Neural cell (in vitro differentiated cells): Measurements from ENCODE around the gene COPS7A. TPM values are rescaled to one million over a fixed set of nuclear protein-coding genes. Genes with fewer than 3 reads are reported as not detected.
A peak's percentile ranks its signal among the peaks of the same experiment; 100 is the strongest.
"Not testable (repeated sequence)": the region's sequence is repeated elsewhere in the genome, so short reads cannot be mapped to it uniquely, and the experiment has no call there.

Experiments
- H2AFZ ChIP-seq: fragments of 200-600, 300-800 bp; sonication (generic), shearing (Covaris generic); 2 replicates; pipeline ENCODE4 v1.6.0; 2014; ENCODE audit warnings: low read depth, mild to moderate bottlenecking, antibody characterized with exemption, low read length, moderate library complexity
- H3F3A ChIP-seq: fragments of 200-600 bp; shearing (Covaris generic); 2 replicates; pipeline ENCODE4 v1.6.1; 2016; ENCODE audit warnings: mild to moderate bottlenecking, moderate library complexity, mixed read lengths, antibody characterized with exemption, low read length; ENCODE audit not compliant: insufficient read depth, poor library complexity, severe bottlenecking
- H3K27ac ChIP-seq: fragments of 200-600, 300-800 bp; sonication (generic), shearing (Covaris generic); 2 replicates; pipeline ENCODE4 v1.5.1; 2014; ENCODE audit warnings: mild to moderate bottlenecking, low read length, moderate library complexity
- H3K27me3 ChIP-seq: fragments of 300-800, 200-600 bp; sonication (generic), shearing (Covaris generic); 2 replicates; pipeline ENCODE4 v1.6.0; 2014; ENCODE audit warnings: mild to moderate bottlenecking, low read depth, low read length, moderate library complexity; ENCODE audit not compliant: insufficient read depth
- H3K36me3 ChIP-seq: fragments of 300-800, 200-600 bp; sonication (generic), shearing (Covaris generic); 2 replicates; pipeline ENCODE4 v1.5.1; 2014; ENCODE audit warnings: mild to moderate bottlenecking, antibody characterized with exemption, low read length, moderate library complexity; ENCODE audit not compliant: insufficient read depth
- H3K4me2 ChIP-seq: fragments of 300-800, 200-600 bp; sonication (generic), shearing (Covaris generic); 2 replicates; pipeline ENCODE4 v1.6.0; 2014; ENCODE audit warnings: mild to moderate bottlenecking, low read length
- H3K4me3 ChIP-seq: fragments of 300-800, 200-600 bp; sonication (generic), shearing (Covaris generic); 2 replicates; pipeline ENCODE4 v1.5.1; 2014; ENCODE audit warnings: mild to moderate bottlenecking, low read length, moderate library complexity
- H3K79me2 ChIP-seq: fragments of 200-600 bp; shearing (Covaris generic); replicated peaks from 2 replicates; pipeline ENCODE4 v1.6.0; 2014; ENCODE audit warnings: mild to moderate bottlenecking, low read length, moderate library complexity; ENCODE audit not compliant: insufficient read depth
- H3K9ac ChIP-seq: fragments of 300-800, 200-600 bp; sonication (generic), shearing (Covaris generic); 2 replicates; pipeline ENCODE4 v1.6.1; 2016; ENCODE audit warnings: mild to moderate bottlenecking, low read length, mixed read lengths
- H3K9me2 ChIP-seq: fragments of 200-600 bp; shearing (Covaris generic); 2 replicates; pipeline ENCODE4 v1.6.1; 2016; ENCODE audit warnings: mild to moderate bottlenecking, low read length, mixed read lengths; ENCODE audit not compliant: insufficient read depth
- H3K9me3 ChIP-seq: fragments of 200-600, 300-800 bp; sonication (generic), shearing (Covaris generic); 2 replicates; pipeline ENCODE4 v1.6.1; 2016; ENCODE audit warnings: mild to moderate bottlenecking, mixed run types, low read length, moderate library complexity, mixed read lengths
- H4K20me1 ChIP-seq: fragments of 200-600 bp; shearing (Covaris generic); 2 replicates; pipeline ENCODE4 v1.6.1; 2016; ENCODE audit warnings: mild to moderate bottlenecking, mixed run types; ENCODE audit not compliant: insufficient read depth
- CTCF ChIP-seq: fragments of 450-650 bp; IDR thresholded peaks from 2 replicates; pipeline ENCODE4 v1.5.1; 2014; ENCODE audit warnings: antibody characterized with exemption, mild to moderate bottlenecking, moderate library complexity; ENCODE audit not compliant: poor library complexity, severe bottlenecking
- EP300 ChIP-seq: fragments of 450-650 bp; conservative IDR thresholded peaks from 2 replicates; pipeline ENCODE4 v1.6.1; 2014; ENCODE audit warnings: antibody characterized with exemption, mild to moderate bottlenecking, moderate library complexity; ENCODE audit not compliant: poor library complexity, severe bottlenecking
- EZH2 ChIP-seq: fragments of 200-600, 300-800 bp; shearing (Covaris generic), sonication (generic); IDR thresholded peaks from 2 replicates; pipeline ENCODE4 v1.6.1; 2014; ENCODE audit warnings: antibody characterized with exemption, low read length, borderline replicate concordance, mild to moderate bottlenecking; ENCODE audit not compliant: insufficient read depth, poor library complexity, severe bottlenecking
- MXI1 ChIP-seq: fragments of 450-650 bp; conservative IDR thresholded peaks from 2 replicates; pipeline ENCODE4 v1.6.1; 2014; ENCODE audit warnings: antibody characterized with exemption, mild to moderate bottlenecking; ENCODE audit not compliant: poor library complexity, severe bottlenecking
- POLR2AphosphoS5 ChIP-seq: IDR thresholded peaks from 2 replicates; pipeline ENCODE4 v1.6.1; 2012
- RAD21 ChIP-seq: fragments of 450-650 bp; conservative IDR thresholded peaks from 2 replicates; pipeline ENCODE4 v1.6.1; 2014; ENCODE audit warnings: antibody characterized with exemption, mild to moderate bottlenecking, moderate library complexity
- REST ChIP-seq: IDR thresholded peaks from 2 replicates; pipeline ENCODE4 v1.6.1; 2012; ENCODE audit warnings: borderline replicate concordance
- SMC3 ChIP-seq: fragments of 450-650 bp; conservative IDR thresholded peaks from 2 replicates; pipeline ENCODE4 v1.6.1; 2014; ENCODE audit warnings: antibody characterized with exemption, mild to moderate bottlenecking, moderate library complexity; ENCODE audit not compliant: poor library complexity
- TAF1 ChIP-seq: IDR thresholded peaks from 2 replicates; pipeline ENCODE4 v1.6.1; 2012; ENCODE audit warnings: low read depth
- polyA plus RNA-seq: library from polyadenylated mRNA; depleted of rRNA; stranded (reverse); fragments of >200 nt; gene quantifications from 2 replicates; pipeline ENCODE4 v1.2.3, GENCODE V29; 2014

COPS7A gene
- polyA plus RNA-seq, 1 donor from 2014 or later, result 45.8 TPM

GRCh38 chr12:6735448-6736191, 11.8 kb downstream of the COPS7A start:
- Histone ChIP-seq H3K79me2 (no peaks in the 10 kb centered on the region), H4K20me1 (no peaks in the 10 kb centered on the region), H3F3A (no peaks in the 10 kb centered on the region), H3K4me3 (no peak overlapping the region), H2AFZ (no peak overlapping the region), H3K9me3 (no peaks in the 10 kb centered on the region), H3K9me2 (no peaks in the 10 kb centered on the region), H3K27me3 (no peaks in the 10 kb centered on the region), H3K9ac (no peak overlapping the region), H3K27ac (no peak overlapping the region), H3K36me3 (no peaks in the 10 kb centered on the region), H3K4me2 (no peak overlapping the region)
- no peak for TF ChIP-seq EZH2
- peak; percentile 67 for TF ChIP-seq RAD21
- no peak for TF ChIP-seq REST
- no peak for TF ChIP-seq EP300
- peak; percentile 72 for TF ChIP-seq SMC3
- TF ChIP-seq TAF1, result no peak
- TF ChIP-seq CTCF, result peak; percentile 63
- TF ChIP-seq MXI1, result no peak
- TF ChIP-seq POLR2AphosphoS5, result no peak

- no peak overlapping the region for H3K27ac ChIP-seq
- no peak overlapping the region for H2AFZ ChIP-seq
- H3K9me3 ChIP-seq, result no peaks in the 10 kb centered on the region
- H3K79me2 ChIP-seq, result no peaks in the 10 kb centered on the region
- H4K20me1 ChIP-seq, result no peaks in the 10 kb centered on the region
- no peaks in the 10 kb centered on the region for H3K36me3 ChIP-seq
- no peaks in the 10 kb centered on the region for H3K9me2 ChIP-seq
- no peak overlapping the region for H3K9ac ChIP-seq
- no peak overlapping the region for H3K4me3 ChIP-seq
- no peaks in the 10 kb centered on the region for H3F3A ChIP-seq
- TF ChIP-seq POLR2AphosphoS5, result no peak
- TF ChIP-seq REST, result no peak
- TF ChIP-seq CTCF, result no peak
- TF ChIP-seq SMC3, result no peak
- H3K27me3 ChIP-seq, result no peaks in the 10 kb centered on the region
- H3K4me2 ChIP-seq, result no peak overlapping the region
These were observed 12.9 kb downstream of the COPS7A start for GRCh38 chr12:6736754-6737153.

- H3K79me2 ChIP-seq, H3K9me2 ChIP-seq, H2AFZ ChIP-seq, H4K20me1 ChIP-seq, H3K9ac ChIP-seq, H3K4me3 ChIP-seq, H3K4me2 ChIP-seq, H3K27ac ChIP-seq, H3F3A ChIP-seq, H3K36me3 ChIP-seq, H3K9me3 ChIP-seq, H3K27me3 ChIP-seq: not testable (repeated sequence)
These were observed 18.2 kb downstream of the COPS7A start for GRCh38 chr12:6742080-6742479.
